GM18858 (cell line): Measurements from ENCODE around the gene LYSMD4.

ENCODE experiments used
- ATAC-seq: cut with Tn5 transposase; IDR thresholded peaks from one replicate; pipeline ENCODE4 v1.9.1; 2021; ENCODE audit not compliant: unreplicated experiment

Gene LYSMD4

GRCh38 chr15:99707473-99708270 lies 25.6 kb downstream of the LYSMD4 start:
- ATAC-seq = no peak

GRCh38 chr15:99706557-99707303 lies 26.5 kb downstream of the LYSMD4 start:
- no peak for ATAC-seq

GRCh38 chr15:99704444-99704838 lies 28.8 kb downstream of the LYSMD4 start:
- ATAC-seq = peak; percentile 62

- ATAC-seq = no peak
These were observed 29.4 kb downstream of the LYSMD4 start for GRCh38 chr15:99703603-99704443.

- ATAC-seq = no peak
These were observed 30.2 kb downstream of the LYSMD4 start for GRCh38 chr15:99702895-99703602.

- no peak for ATAC-seq
These were observed 37.1 kb downstream of the LYSMD4 start for GRCh38 chr15:99696096-99696495.

- ATAC-seq = no peak
These were observed 40.4 kb downstream of the LYSMD4 start for GRCh38 chr15:99692825-99693224.

- no peak for ATAC-seq
These were observed 46.9 kb downstream of the LYSMD4 start for GRCh38 chr15:99686290-99686689.

- no peak for ATAC-seq
These were observed 50.1 kb downstream of the LYSMD4 start for GRCh38 chr15:99683000-99683670.

GRCh38 chr15:99682455-99682854 lies 50.8 kb downstream of the LYSMD4 start:
- no peak for ATAC-seq

GRCh38 chr15:99681990-99682389 lies 51.2 kb downstream of the LYSMD4 start:
- no peak for ATAC-seq

- ATAC-seq = no peak
These were observed 53.0 kb downstream of the LYSMD4 start for GRCh38 chr15:99680276-99680675.

GRCh38 chr15:99677540-99678134 lies 55.6 kb downstream of the LYSMD4 start:
- peak; percentile 61 for ATAC-seq
